Stomach smooth muscle (tissue), 2 donors: ENCODE measurements around the gene VEGFA.

Source experiments
- H3K27ac ChIP-seq: one replicate; pipeline ENCODE4 v1.7.0; 2013; ENCODE audit warnings: mild to moderate bottlenecking, low read length, inconsistent platforms
- H3K27me3 ChIP-seq, 2 donors: one replicate each; pipeline ENCODE4 v1.7.0; 2013; ENCODE audit warnings: low read length in 2 of 2; ENCODE audit not compliant: insufficient read depth in 2 of 2, control insufficient read depth in 1 of 2
- H3K36me3 ChIP-seq, 2 donors: one replicate each; pipeline ENCODE4 v1.7.0; 2013; ENCODE audit warnings: low read length in 2 of 2; ENCODE audit not compliant: control insufficient read depth in 2 of 2, insufficient read depth in 2 of 2
- H3K4me1 ChIP-seq: one replicate; pipeline ENCODE4 v1.7.0; 2013; ENCODE audit warnings: low read length; ENCODE audit not compliant: control insufficient read depth, insufficient read depth
- H3K4me3 ChIP-seq, 2 donors: one replicate each; pipeline ENCODE4 v1.7.0; 2013; ENCODE audit warnings: low read length in 2 of 2
- H3K9ac ChIP-seq, 2 donors: one replicate each; pipeline ENCODE4 v1.7.0; 2013; ENCODE audit warnings: low read length in 2 of 2, mild to moderate bottlenecking in 1 of 2
- H3K9me3 ChIP-seq, 2 donors: one replicate each; pipeline ENCODE4 v1.7.0; 2013; ENCODE audit warnings: low read length in 2 of 2; ENCODE audit not compliant: control insufficient read depth in 2 of 2
- donor health status: healthy.
- donor health status: Pancreatic carcinoma.

Gene VEGFA

GRCh38 chr6:43833223-43833995 is 63.4 kb downstream of the VEGFA start:
- Histone ChIP-seq H3K36me3 (no peaks in the 10 kb centered on the region), H3K4me3 (no peak overlapping the region), H3K9me3 (no peaks in the 10 kb centered on the region), H3K27ac (no peak overlapping the region), H3K27me3 (peaks cover 0 to 3% of the 10 kb centered on the region in 2 donors), H3K4me1 (no peaks in the 10 kb centered on the region), H3K9ac (no peak overlapping the region)

GRCh38 chr6:43833996-43834390 is 64.0 kb downstream of the VEGFA start:
- peaks cover 0 to 3% of the 10 kb centered on the region in 2 donors for H3K27me3 ChIP-seq
- H3K27ac ChIP-seq, result no peak overlapping the region
- no peaks in the 10 kb centered on the region for H3K4me1 ChIP-seq
- H3K9ac ChIP-seq, result no peak overlapping the region
- no peaks in the 10 kb centered on the region for H3K36me3 ChIP-seq
- H3K4me3 ChIP-seq, result no peak overlapping the region
- no peaks in the 10 kb centered on the region for H3K9me3 ChIP-seq

GRCh38 chr6:43834528-43835155 is 64.6 kb downstream of the VEGFA start:
- Histone ChIP-seq H3K27me3 (peaks cover 0 to 3% of the 10 kb centered on the region in 2 donors), H3K36me3 (no peaks in the 10 kb centered on the region), H3K4me1 (no peaks in the 10 kb centered on the region), H3K9me3 (no peaks in the 10 kb centered on the region), H3K9ac (no peak overlapping the region), H3K4me3 (no peak overlapping the region), H3K27ac (no peak overlapping the region)

GRCh38 chr6:43835872-43836419 is 65.9 kb downstream of the VEGFA start:
- no peak overlapping the region for H3K27ac ChIP-seq
- H3K4me1 ChIP-seq, result no peaks in the 10 kb centered on the region
- H3K4me3 ChIP-seq, result no peak overlapping the region
- H3K27me3 ChIP-seq, result no peaks in the 10 kb centered on the region
- H3K9me3 ChIP-seq, result no peaks in the 10 kb centered on the region
- no peaks in the 10 kb centered on the region for H3K36me3 ChIP-seq
- H3K9ac ChIP-seq, result no peak overlapping the region
